DMS53 treated with DMSO at 0.1 percent for 48 hours (cell line): Measurements from ENCODE around the gene TENM4.
A peak's percentile ranks its signal among the peaks of the same experiment; 100 is the strongest.
"Not testable (repeated sequence)": the region's sequence is repeated elsewhere in the genome, so short reads cannot be mapped to it uniquely, and the experiment has no call there.

Experiments
- DNase-seq: peaks from one replicate; lab custom pipeline; 2025; ENCODE audit not compliant: unreplicated experiment; lab: John Stamatoyannopoulos, UW

The TENM4 gene

DNA sequence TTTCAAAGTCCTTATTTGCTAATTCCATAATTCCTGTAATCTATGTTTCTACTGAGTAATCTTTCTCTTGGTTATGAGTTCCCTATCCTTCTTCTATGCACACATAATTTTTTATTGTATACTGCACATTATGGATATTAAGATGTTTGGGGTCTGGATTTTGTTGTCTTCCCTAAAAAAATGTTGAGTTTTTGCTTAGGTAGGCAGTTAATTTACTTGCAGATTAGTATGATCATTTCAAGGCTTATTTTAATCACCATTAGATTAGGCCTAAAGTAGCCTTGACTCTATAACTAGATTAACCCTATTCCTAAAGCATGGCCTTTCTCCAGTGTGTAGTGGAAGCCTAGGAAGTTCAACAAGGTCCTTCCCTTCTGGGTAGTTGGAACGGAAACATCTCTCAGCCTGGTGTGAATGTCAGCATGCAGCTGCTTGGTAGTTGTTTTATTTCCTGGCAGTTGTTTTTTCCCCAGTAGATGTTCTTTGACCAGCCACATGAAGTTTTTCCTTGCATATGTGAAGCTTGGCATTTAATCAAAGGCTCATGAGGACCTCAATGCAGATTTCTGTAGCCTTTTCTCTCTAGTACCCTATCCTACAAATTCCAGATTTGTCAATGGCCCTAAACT, 446.9 kb downstream of the TENM4 start:
- DNase-seq, result no peak

- DNase-seq, result no peak
Observed at GRCh38 chr11:78991681-78992080, 449.1 kb downstream of the TENM4 start.

GRCh38 chr11:78990261-78990660, 450.6 kb downstream of the TENM4 start:
- no peak for DNase-seq

- no peak for DNase-seq
Observed at GRCh38 chr11:78987748-78988147, 453.1 kb downstream of the TENM4 start.

- DNase-seq, result no peak
Observed at GRCh38 chr11:78986305-78986704, 454.5 kb downstream of the TENM4 start.

- no peak for DNase-seq
Observed at GRCh38 chr11:78985663-78986062, 455.2 kb downstream of the TENM4 start.

DNA sequence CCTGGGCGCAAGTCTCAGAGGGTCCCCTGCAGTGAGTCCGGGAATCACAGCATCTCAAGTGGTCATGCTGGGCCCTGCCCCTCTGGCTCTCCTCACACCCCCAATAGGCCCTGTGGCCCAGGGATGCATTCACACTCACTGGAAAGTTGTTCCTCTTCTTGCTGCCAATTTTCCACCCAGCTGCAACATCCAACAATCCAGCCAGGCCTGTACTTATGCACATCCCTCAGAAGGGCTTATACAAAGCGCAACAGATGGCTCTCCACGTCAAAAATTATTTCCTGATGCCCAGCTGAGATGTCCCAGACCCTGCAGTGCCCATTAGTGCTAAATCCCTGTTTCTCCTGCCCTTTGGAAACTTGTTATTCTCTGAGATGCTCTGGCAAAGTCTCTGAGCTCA, 458.4 kb downstream of the TENM4 start:
- DNase-seq, result no peak

GRCh38 chr11:78981153-78981552, 459.7 kb downstream of the TENM4 start:
- DNase-seq, result no peak

- no peak for DNase-seq
Observed at GRCh38 chr11:78978831-78979230, 462.0 kb downstream of the TENM4 start.

DNA sequence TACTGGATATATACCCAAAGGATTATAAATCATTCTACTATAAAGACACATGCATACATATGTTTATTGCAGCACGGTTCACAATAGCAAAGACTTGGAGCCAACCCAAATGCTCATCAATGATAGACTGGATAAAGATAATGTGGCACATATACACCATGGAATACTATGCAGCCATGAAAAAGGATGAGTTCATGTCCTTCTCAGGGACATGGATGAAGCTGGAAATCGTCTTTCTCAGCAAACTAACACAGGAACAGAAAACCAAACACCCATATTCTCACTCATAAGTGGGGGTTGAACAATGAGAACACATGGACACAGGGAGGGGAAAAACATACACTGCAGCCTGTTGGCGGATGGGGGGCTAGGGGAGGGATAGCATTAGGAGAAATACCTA, 463.0 kb downstream of the TENM4 start:
- DNase-seq, result not testable (repeated sequence)

GRCh38 chr11:78977009-78977408, 463.8 kb downstream of the TENM4 start:
- DNase-seq, result no peak

- no peak for DNase-seq
Observed at GRCh38 chr11:78975081-78975480, 465.7 kb downstream of the TENM4 start.

DNA sequence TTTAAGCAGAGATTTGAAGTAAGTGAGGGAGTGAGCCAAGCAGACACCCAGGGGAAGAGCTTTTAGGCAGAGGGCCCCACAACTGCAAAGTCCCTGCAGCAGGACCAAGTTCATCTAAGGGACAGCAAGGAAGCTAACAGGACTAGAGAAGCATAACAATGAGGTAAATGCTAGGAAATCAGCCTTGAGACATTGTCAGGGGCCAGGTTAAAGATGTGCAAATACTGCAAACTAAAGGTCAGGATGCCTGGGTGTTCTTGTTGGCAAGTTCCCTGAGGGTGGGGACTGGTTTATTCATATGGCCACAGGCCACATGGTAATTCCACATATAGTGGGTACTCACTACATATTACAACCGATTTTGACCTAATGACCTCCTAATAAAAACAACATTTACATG, 467.0 kb downstream of the TENM4 start:
- no peak for DNase-seq

GRCh38 chr11:78972590-78972989, 468.2 kb downstream of the TENM4 start:
- DNase-seq, result no peak

DNA sequence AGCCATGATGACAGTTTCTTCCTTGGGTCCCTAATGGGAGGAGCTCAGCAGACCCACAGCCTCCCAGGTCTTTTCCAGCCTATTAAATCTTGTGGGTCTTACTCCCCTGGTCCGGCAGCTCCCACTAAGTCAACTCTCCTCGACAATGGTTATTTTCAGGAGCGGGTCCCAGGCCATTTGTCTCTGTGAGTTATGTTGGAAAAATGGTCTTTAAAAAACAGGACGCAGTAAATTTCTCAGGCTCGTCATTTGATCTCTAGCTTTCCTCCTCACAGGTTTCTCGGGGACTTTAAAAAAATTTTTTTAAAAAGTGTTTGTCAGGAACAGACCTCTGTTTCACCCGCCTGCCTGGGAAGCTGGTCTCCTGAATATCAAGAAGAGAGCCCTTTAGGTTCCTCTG, 468.7 kb downstream of the TENM4 start:
- DNase-seq, result no peak

- no peak for DNase-seq
Observed at GRCh38 chr11:78967811-78968210, 473.0 kb downstream of the TENM4 start.

DNA sequence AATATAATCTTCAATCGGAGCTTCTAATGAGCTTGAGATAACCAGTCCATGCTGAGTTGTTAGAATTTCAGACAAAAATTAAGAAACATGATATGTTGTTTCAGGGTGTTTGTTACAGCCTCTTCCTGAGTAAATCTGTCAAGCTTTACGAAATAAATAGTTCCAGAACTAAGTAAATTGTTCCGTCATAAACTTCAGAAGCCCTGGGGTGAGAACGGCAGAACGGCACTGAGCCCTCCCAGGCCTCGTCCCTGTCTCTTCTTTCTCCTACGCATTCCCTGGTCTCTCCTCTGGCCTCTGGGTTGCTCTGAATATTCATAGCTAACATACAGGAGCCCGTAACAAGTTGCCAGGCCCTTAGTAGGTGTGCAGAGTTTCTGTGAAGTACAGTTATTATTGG, 475.4 kb downstream of the TENM4 start:
- DNase-seq, result no peak

- no peak for DNase-seq
Observed at GRCh38 chr11:78961937-78962701, 478.7 kb downstream of the TENM4 start.

DNA sequence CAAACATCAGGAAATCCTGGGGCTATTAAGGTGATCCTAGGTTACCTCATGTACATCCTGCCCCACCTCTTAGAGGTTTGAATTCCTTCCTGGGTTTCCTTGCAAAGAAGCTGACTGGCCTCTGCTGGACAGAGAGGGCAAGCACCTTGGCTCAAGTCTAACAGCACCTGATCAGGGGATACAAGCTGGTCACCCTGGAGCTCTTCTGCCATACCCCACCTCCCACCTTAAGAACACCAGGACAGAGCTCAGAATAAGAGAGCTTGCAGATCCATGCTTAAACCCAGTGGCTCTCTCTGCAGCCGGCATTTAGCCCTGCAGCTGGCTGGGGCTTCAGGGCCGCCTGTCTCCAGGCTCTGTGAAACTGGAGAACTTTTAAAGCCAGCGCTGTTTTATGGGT, 479.6 kb downstream of the TENM4 start:
- peak; percentile 91 for DNase-seq

DNA sequence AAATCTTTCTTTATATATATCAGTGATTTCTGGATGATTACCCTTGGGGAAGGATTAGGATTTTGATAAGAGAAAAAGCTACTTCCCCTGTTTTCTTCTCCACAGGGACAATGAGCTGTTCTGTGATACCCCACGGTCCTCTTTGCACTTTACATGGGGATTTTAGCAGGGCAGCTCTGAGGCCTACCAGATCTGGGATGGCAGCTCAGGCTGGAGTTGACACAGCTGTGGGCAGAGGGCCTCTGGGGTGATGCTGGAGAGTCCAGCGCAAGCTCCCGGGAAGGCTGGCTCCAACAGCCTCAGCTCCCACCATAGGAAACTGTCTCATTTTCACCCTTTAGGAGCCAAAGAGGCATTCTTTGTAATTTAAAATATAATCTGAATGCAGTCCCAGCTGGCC, 482.4 kb downstream of the TENM4 start:
- no peak for DNase-seq

GRCh38 chr11:78957476-78958245, 483.2 kb downstream of the TENM4 start:
- no peak for DNase-seq

DNA sequence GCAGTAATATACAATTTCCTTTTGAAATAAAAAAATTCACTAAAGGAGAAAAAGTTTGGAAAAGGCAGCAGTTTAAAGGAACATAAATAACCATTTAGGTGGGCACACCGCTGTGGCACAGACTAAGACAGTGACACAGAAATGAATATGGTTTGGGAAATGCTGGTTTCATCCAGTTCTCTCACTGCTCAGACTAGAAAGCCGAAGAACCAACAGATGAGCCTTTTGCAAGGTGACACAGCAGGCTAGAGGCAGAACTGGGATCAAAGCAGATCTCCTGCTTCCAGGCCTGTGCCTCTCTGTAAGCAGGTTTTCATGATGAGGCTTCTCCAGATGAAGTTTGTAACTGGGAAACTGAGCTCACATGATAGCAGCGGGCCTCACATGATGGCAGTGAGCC, 486.1 kb downstream of the TENM4 start:
- no peak for DNase-seq
